Measurements from ENCODE around the gene CSMD2.

The CSMD2 gene

GRCh38 chr1:33577663-33578062 lies 587.4 kb downstream of the CSMD2 start:
- H3K4me3 ChIP-seq (ENCODE audit: low read depth, low read length): no peak overlapping the region

GRCh38 chr1:33576821-33577599 lies 588.0 kb downstream of the CSMD2 start:
- TF ChIP-seq CTCF (IDR thresholded peaks at IDR 0.05; ENCODE audit: low read depth, low read length): no peak
- H3K4me3 ChIP-seq (ENCODE audit: low read depth, low read length): no peak overlapping the region

More at GRCh38 chr1:33577663-33578062, 587.4 kb downstream of the CSMD2 start:
- TF ChIP-seq CTCF (IDR thresholded peaks at IDR 0.05; ENCODE audit: low read depth, low read length): no peak

- H3K4me3 ChIP-seq (ENCODE audit: low read depth, low read length): no peak overlapping the region
- TF ChIP-seq CTCF (IDR thresholded peaks at IDR 0.05; ENCODE audit: low read depth, low read length): no peak
Observed at GRCh38 chr1:33575324-33575879, 589.6 kb downstream of the CSMD2 start.

- no peak for TF ChIP-seq CTCF (IDR thresholded peaks at IDR 0.05; ENCODE audit: low read depth, low read length)
- no peak overlapping the region for H3K4me3 ChIP-seq (ENCODE audit: low read depth, low read length)
Observed at GRCh38 chr1:33573661-33574060, 591.4 kb downstream of the CSMD2 start.

GRCh38 chr1:33572387-33572786 lies 592.6 kb downstream of the CSMD2 start:
- H3K4me3 ChIP-seq (ENCODE audit: low read depth, low read length): no peak overlapping the region
- TF ChIP-seq CTCF (IDR thresholded peaks at IDR 0.05; ENCODE audit: low read depth, low read length): no peak

- TF ChIP-seq CTCF (IDR thresholded peaks at IDR 0.05; ENCODE audit: low read depth, low read length): no peak
- no peak overlapping the region for H3K4me3 ChIP-seq (ENCODE audit: low read depth, low read length)
Observed at GRCh38 chr1:33569331-33569730, 595.7 kb downstream of the CSMD2 start.

- no peak for TF ChIP-seq CTCF (IDR thresholded peaks at IDR 0.05; ENCODE audit: low read depth, low read length)
- no peak overlapping the region for H3K4me3 ChIP-seq (ENCODE audit: low read depth, low read length)
Observed at GRCh38 chr1:33563699-33564098, 601.3 kb downstream of the CSMD2 start.

All from WI38 (cell line).